GM18507 (cell line): ENCODE results near the gene RNF212.

Experiments
- DNase-seq: peaks from one replicate; pipeline ENCODE4 v3.0.0; 2011; ENCODE audit warnings: low read depth; ENCODE audit not compliant: insufficient read length; ENCODE audit errors: extremely low spot score
- FAIRE-seq: peaks from 2 replicates; lab custom pipeline; 2011; peaks lifted over from hg19 to GRCh38; lab: Jason Lieb, UNC

RNF212 gene

GRCh38 chr4:1042352-1043055, 70.9 kb downstream of the RNF212 start:
- FAIRE-seq (no peak), DNase-seq (no peak)

GRCh38 chr4:1041936-1042330, 71.4 kb downstream of the RNF212 start:
- FAIRE-seq (no peak), DNase-seq (no peak)

GRCh38 chr4:1041147-1041935, 72.0 kb downstream of the RNF212 start:
- DNase-seq = no peak
- no peak for FAIRE-seq

GRCh38 chr4:1040344-1041146, 72.8 kb downstream of the RNF212 start:
- DNase-seq (no peak), FAIRE-seq (no peak)

GRCh38 chr4:1039493-1040343, 73.6 kb downstream of the RNF212 start:
- no peak for DNase-seq

GRCh38 chr4:1038948-1039492, 74.3 kb downstream of the RNF212 start:
- DNase-seq = no peak
- no peak for FAIRE-seq

More at GRCh38 chr4:1039493-1040343, 73.6 kb downstream of the RNF212 start:
- no peak for FAIRE-seq

- no peak for FAIRE-seq
- DNase-seq = no peak
These were observed 76.2 kb downstream of the RNF212 start for GRCh38 chr4:1036976-1037810.

- DNase-seq = no peak
- no peak for FAIRE-seq
These were observed 77.3 kb downstream of the RNF212 start for GRCh38 chr4:1036095-1036494.

GRCh38 chr4:1035510-1035909, 77.9 kb downstream of the RNF212 start:
- FAIRE-seq = no peak
- DNase-seq = no peak

GRCh38 chr4:1033840-1034551, 79.4 kb downstream of the RNF212 start:
- FAIRE-seq = no peak
- DNase-seq = no peak

GRCh38 chr4:1032861-1033260, 80.5 kb downstream of the RNF212 start:
- no peak for FAIRE-seq

GRCh38 chr4:1031956-1032795, 81.2 kb downstream of the RNF212 start:
- no peak for DNase-seq
- FAIRE-seq = no peak

More at GRCh38 chr4:1032861-1033260, 80.5 kb downstream of the RNF212 start:
- no peak for DNase-seq

- DNase-seq (no peak), FAIRE-seq (no peak)
These were observed 82.0 kb downstream of the RNF212 start for GRCh38 chr4:1031346-1031745.

- no peak for DNase-seq
- FAIRE-seq = no peak
These were observed 82.8 kb downstream of the RNF212 start for GRCh38 chr4:1030559-1030958.

GRCh38 chr4:1030031-1030430, 83.3 kb downstream of the RNF212 start:
- FAIRE-seq (no peak), DNase-seq (no peak)

GRCh38 chr4:1029529-1029928, 83.8 kb downstream of the RNF212 start:
- FAIRE-seq (no peak), DNase-seq (no peak)
